Panc1 (cell line): ENCODE data around the gene SFTA2. TPM values are rescaled to one million over a fixed set of nuclear protein-coding genes. Genes with fewer than 3 reads are reported as not detected.

Experiments
- ATAC-seq: fragments of 200-7000 bp; cut with Tn5 transposase; 2 replicates; pipeline ENCODE4 v1.9.1; 2020; ENCODE audit warnings: mild to moderate bottlenecking, moderate library complexity
- BruUV-seq: library from RNA; stranded (reverse); fragments of 400-500 nt; replicated peaks from 2 replicates; lab custom pipeline; 2021; lab: Mats Ljungman, UMichigan
- CTCF ChIA-PET: fragments of 300-600 bp; sonication (Branson Sonifier 250); formaldehyde crosslinking; loops from one replicate; lab custom pipeline; 2022; ENCODE audit warnings: antibody characterized with exemption; lab: Charles Lee
- POLR2A ChIA-PET: fragments of 300-600 bp; sonication (Branson Sonifier 250); formaldehyde crosslinking; loops from one replicate; lab custom pipeline; 2022; ENCODE audit warnings: antibody characterized with exemption; lab: Charles Lee
- DNase-seq: peaks from one replicate; pipeline ENCODE4 v3.0.0-alpha.2; 2010; ENCODE audit warnings: low read depth, low spot score
- H3K27ac ChIP-seq: 2 replicates; pipeline ENCODE4 v1.5.1; 2011; ENCODE audit warnings: mild to moderate bottlenecking, low read length, inconsistent platforms
- H3K27me3 ChIP-seq: fragments of 200-500 bp; sonication (Bioruptor generic); 2 replicates; pipeline ENCODE4 v1.6.0; 2014; ENCODE audit warnings: low read length, inconsistent platforms; ENCODE audit not compliant: control insufficient read depth, insufficient read depth
- H3K36me3 ChIP-seq: fragments of 200-500 bp; sonication (Bioruptor generic); 2 replicates; pipeline ENCODE4 v1.5.1; 2014; ENCODE audit warnings: inconsistent platforms, mild to moderate bottlenecking, low read length, moderate library complexity; ENCODE audit not compliant: control insufficient read depth, insufficient read depth
- H3K4me1 ChIP-seq: 2 replicates; pipeline ENCODE4 v1.5.1; 2011; ENCODE audit warnings: inconsistent platforms, mild to moderate bottlenecking, low read length, moderate library complexity; ENCODE audit not compliant: control insufficient read depth, insufficient read depth
- H3K4me3 ChIP-seq, 2 experiments: 2 replicates each; pipeline ENCODE4 v1.5.1; 2011 to 2012; ENCODE audit warnings: low read depth in 2 of 2, low read length in 2 of 2, mild to moderate bottlenecking in 2 of 2, inconsistent platforms in 1 of 2, moderate library complexity in 1 of 2
- H3K9me3 ChIP-seq: fragments of 200-500 bp; sonication (Bioruptor generic); 2 replicates; pipeline ENCODE4 v1.5.1; 2014; ENCODE audit warnings: low read depth, mild to moderate bottlenecking, inconsistent platforms, low read length, moderate library complexity; ENCODE audit not compliant: control insufficient read depth, insufficient read depth
- POLR2AphosphoS5 ChIP-seq: IDR thresholded peaks from 2 replicates; pipeline ENCODE4 v1.6.1; 2012; ENCODE audit warnings: mild to moderate bottlenecking, low read depth, low read length, moderate library complexity
- SIN3A ChIP-seq: IDR thresholded peaks from 2 replicates; pipeline ENCODE4 v1.6.1; 2012; ENCODE audit warnings: low read depth, mild to moderate bottlenecking, low read length, moderate library complexity, borderline replicate concordance; ENCODE audit not compliant: insufficient read depth
- TCF7L2 ChIP-seq: IDR thresholded peaks from 2 replicates; pipeline ENCODE4 v1.6.1; 2011; ENCODE audit warnings: mild to moderate bottlenecking, low read depth, low read length, inconsistent platforms
- in situ Hi-C: cut with HindIII; loops from 2 replicates; pipeline ENCODE4 v1.10.0; 2016; ENCODE audit warnings: low sequenced_read_pairs, low pct_unique_long_range_greater_than_20kb
- intact Hi-C: fragments of 100-400 bp; cut with micrococcal nuclease; formaldehyde crosslinking; loops from one replicate; pipeline ENCODE4 v1.10.0; 2022; ENCODE audit not compliant: unreplicated experiment
- total RNA-seq: library from RNA; stranded (reverse); gene quantifications from one replicate; pipeline ENCODE4 v1.2.1, GENCODE V29; 2021; ENCODE audit not compliant: unreplicated experiment
- TF ChIP-seq, protein P1 (sequence below), 2 experiments: IDR thresholded peaks; 2 replicates each; pipeline ENCODE4 v1.6.1; 2011 to 2012; ENCODE audit warnings: low read depth in 2 of 2, control low read depth in 1 of 2, low read length in 1 of 2, mild to moderate bottlenecking in 1 of 2, moderate library complexity in 1 of 2; ENCODE audit not compliant: insufficient read depth in 1 of 2
- TF ChIP-seq, protein P2 (sequence below): fragments of 450-650 bp; IDR thresholded peaks from 2 replicates; pipeline ENCODE4 v1.5.1; 2017; ENCODE audit warnings: mild to moderate bottlenecking

The SFTA2 gene
- total RNA-seq, 1 experiment from 2014 or later: not detected

DNA sequence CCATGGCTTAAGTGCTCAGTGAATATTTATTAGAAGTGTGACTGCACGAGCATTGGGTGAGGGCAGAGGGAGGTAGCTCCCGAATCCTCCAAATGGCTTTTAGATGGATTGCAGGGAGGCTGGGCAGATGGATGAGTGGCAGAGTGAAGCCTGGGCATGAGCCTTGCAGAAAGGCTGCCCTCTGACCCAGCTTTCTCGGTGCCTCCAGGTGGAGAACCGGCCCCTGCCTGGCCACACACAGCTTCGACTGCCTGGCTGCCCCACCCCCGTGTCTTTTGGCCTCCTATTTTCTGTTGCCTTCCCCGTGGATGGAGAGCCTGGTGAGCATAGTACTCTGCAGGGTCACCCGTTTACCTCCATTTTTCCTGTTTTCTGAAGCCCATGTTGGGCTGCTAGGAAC, 14.5 kb downstream of the SFTA2 start:
- in situ Hi-C loops: no loop called here
- no peak for DNase-seq
- CTCF ChIA-PET: no interaction called here

DNA sequence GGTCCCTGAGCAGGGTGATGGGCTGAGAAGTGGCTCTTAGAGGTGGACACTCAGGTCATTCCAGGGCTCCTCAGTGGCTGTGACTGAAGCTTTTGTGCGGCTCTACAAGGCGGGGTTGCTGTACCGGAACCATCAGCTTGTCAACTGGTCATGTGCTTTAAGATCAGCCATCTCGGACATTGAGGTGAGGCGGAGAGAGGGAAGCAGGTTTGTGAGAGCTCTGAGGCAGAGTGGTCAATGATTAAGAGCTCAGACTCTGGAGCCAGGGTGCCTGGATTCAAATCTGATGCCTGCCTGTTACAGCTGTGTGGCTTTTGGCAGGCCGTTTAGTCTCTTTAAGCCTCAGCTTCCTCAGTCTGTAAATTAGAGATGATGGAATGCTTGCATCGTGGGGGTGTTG, 14.9 kb downstream of the SFTA2 start:
- TF ChIP-seq, protein P1, sequence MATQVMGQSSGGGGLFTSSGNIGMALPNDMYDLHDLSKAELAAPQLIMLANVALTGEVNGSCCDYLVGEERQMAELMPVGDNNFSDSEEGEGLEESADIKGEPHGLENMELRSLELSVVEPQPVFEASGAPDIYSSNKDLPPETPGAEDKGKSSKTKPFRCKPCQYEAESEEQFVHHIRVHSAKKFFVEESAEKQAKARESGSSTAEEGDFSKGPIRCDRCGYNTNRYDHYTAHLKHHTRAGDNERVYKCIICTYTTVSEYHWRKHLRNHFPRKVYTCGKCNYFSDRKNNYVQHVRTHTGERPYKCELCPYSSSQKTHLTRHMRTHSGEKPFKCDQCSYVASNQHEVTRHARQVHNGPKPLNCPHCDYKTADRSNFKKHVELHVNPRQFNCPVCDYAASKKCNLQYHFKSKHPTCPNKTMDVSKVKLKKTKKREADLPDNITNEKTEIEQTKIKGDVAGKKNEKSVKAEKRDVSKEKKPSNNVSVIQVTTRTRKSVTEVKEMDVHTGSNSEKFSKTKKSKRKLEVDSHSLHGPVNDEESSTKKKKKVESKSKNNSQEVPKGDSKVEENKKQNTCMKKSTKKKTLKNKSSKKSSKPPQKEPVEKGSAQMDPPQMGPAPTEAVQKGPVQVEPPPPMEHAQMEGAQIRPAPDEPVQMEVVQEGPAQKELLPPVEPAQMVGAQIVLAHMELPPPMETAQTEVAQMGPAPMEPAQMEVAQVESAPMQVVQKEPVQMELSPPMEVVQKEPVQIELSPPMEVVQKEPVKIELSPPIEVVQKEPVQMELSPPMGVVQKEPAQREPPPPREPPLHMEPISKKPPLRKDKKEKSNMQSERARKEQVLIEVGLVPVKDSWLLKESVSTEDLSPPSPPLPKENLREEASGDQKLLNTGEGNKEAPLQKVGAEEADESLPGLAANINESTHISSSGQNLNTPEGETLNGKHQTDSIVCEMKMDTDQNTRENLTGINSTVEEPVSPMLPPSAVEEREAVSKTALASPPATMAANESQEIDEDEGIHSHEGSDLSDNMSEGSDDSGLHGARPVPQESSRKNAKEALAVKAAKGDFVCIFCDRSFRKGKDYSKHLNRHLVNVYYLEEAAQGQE (IDR thresholded peaks at IDR 0.05; ENCODE audit: insufficient read depth in 1 of 2, low read depth in 2 of 2, low read length in 1 of 2): no peak
- TF ChIP-seq, protein P2, sequence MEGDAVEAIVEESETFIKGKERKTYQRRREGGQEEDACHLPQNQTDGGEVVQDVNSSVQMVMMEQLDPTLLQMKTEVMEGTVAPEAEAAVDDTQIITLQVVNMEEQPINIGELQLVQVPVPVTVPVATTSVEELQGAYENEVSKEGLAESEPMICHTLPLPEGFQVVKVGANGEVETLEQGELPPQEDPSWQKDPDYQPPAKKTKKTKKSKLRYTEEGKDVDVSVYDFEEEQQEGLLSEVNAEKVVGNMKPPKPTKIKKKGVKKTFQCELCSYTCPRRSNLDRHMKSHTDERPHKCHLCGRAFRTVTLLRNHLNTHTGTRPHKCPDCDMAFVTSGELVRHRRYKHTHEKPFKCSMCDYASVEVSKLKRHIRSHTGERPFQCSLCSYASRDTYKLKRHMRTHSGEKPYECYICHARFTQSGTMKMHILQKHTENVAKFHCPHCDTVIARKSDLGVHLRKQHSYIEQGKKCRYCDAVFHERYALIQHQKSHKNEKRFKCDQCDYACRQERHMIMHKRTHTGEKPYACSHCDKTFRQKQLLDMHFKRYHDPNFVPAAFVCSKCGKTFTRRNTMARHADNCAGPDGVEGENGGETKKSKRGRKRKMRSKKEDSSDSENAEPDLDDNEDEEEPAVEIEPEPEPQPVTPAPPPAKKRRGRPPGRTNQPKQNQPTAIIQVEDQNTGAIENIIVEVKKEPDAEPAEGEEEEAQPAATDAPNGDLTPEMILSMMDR: no peak
- TF ChIP-seq SIN3A (no peak), TCF7L2 (no peak), POLR2AphosphoS5 (no peak)
- TSS peak; percentile 18 for BruUV-seq
- H3K27ac ChIP-seq: no peak overlapping the region
- no peaks in the 10 kb centered on the region for H3K9me3 ChIP-seq
- in situ Hi-C loops: no loop called here
- DNase-seq: no peak
- no peaks in the 10 kb centered on the region; the same call in 1 of the 2 replicates for H3K36me3 ChIP-seq
- intact Hi-C loops: no loop called here
- H3K4me3 ChIP-seq: no peak overlapping the region
- no peak for ATAC-seq
- H3K4me1 ChIP-seq: peaks cover 14% of the 10 kb centered on the region
- no peaks in the 10 kb centered on the region for H3K27me3 ChIP-seq
- POLR2A ChIA-PET: interaction anchor here (0.6 kb wide), 1 partner anchor 174 kb away, joined by 4 read pairs; no protein-coding TSS in a partner anchor
- CTCF ChIA-PET: no interaction called here

More for the DNA sequence above, 14.5 kb downstream of the SFTA2 start:
- no peaks in the 10 kb centered on the region for H3K27me3 ChIP-seq
- H3K9me3 ChIP-seq: no peaks in the 10 kb centered on the region
- no TSS peak for BruUV-seq
- H3K36me3 ChIP-seq: no peaks in the 10 kb centered on the region; the same call in 1 of the 2 replicates
- no peak for ATAC-seq
- intact Hi-C loops: no loop called here
- TF ChIP-seq, protein P1 (IDR thresholded peaks at IDR 0.05; ENCODE audit: insufficient read depth in 1 of 2, low read depth in 2 of 2, low read length in 1 of 2): no peak
- TF ChIP-seq POLR2AphosphoS5: no peak
- H3K4me1 ChIP-seq: peaks cover 14% of the 10 kb centered on the region
- POLR2A ChIA-PET: interaction anchor here (0.6 kb wide), 1 partner anchor 174 kb away, joined by 4 read pairs; no protein-coding TSS in a partner anchor
- no peak overlapping the region for H3K4me3 ChIP-seq
- H3K27ac ChIP-seq: no peak overlapping the region
